HepG2 (cell line): ENCODE measurements around the gene COL27A1. TPM values are rescaled to one million over a fixed set of nuclear protein-coding genes. Genes with fewer than 3 reads are reported as not detected.

Experiments
- ARID2 ChIP-seq: sonication (generic); formaldehyde crosslinking; IDR thresholded peaks from 2 replicates; pipeline ENCODE4 v1.8.1; 2022; ENCODE audit warnings: mild to moderate bottlenecking, missing genetic modification reagents, borderline replicate concordance
- ATF3 ChIP-seq: sonication (generic); formaldehyde crosslinking; IDR thresholded peaks from 2 replicates; pipeline ENCODE4 v1.4.0; 2020; ENCODE audit warnings: missing genetic modification reagents
- DRAP1 ChIP-seq: IDR thresholded peaks from 2 replicates; pipeline ENCODE4 v1.6.1; 2016; ENCODE audit warnings: missing genetic modification reagents, missing compliant biosample characterization
- FOSL1 ChIP-seq: sonication (generic); formaldehyde crosslinking; IDR thresholded peaks from 2 replicates; pipeline ENCODE4 v1.9.0; 2021; ENCODE audit warnings: missing genetic modification reagents, borderline replicate concordance
- HNRNPH1 ChIP-seq: fragments of 200-400 bp; formaldehyde crosslinking; optimal IDR thresholded peaks from 2 replicates; pipeline ENCODE3; 2017; ENCODE audit warnings: mild to moderate bottlenecking, low read depth, low read length
- IKZF1 ChIP-seq: fragments of 450-650 bp; IDR thresholded peaks from 2 replicates; pipeline ENCODE4 v1.7.1; 2016
- JARID2 ChIP-seq: sonication (generic); formaldehyde crosslinking; IDR thresholded peaks from 2 replicates; pipeline ENCODE4 v1.8.1; 2023; ENCODE audit warnings: missing genetic modification reagents, inconsistent platforms; ENCODE audit not compliant: insufficient replicate concordance
- MLX ChIP-seq: IDR thresholded peaks from 2 replicates; pipeline ENCODE4 v1.6.1; 2016
- NFE2L2 ChIP-seq: fragments of 150-350 bp; IDR thresholded peaks from 2 replicates; pipeline ENCODE4 v1.6.1; 2014; ENCODE audit warnings: low read length
- PHF21A ChIP-seq: sonication (generic); formaldehyde crosslinking; IDR thresholded peaks from 2 replicates; pipeline ENCODE4 v1.5.0; 2020; ENCODE audit warnings: mild to moderate bottlenecking, missing genetic modification reagents
- PITX1 ChIP-seq: sonication (generic); formaldehyde crosslinking; IDR thresholded peaks from 2 replicates; pipeline ENCODE4 v1.5.1; 2020; ENCODE audit warnings: mild to moderate bottlenecking, missing genetic modification reagents
- REXO4 ChIP-seq: sonication (generic); formaldehyde crosslinking; IDR thresholded peaks from 2 replicates; pipeline ENCODE4 v1.8.0; 2022; ENCODE audit warnings: missing genetic modification reagents, mild to moderate bottlenecking, borderline replicate concordance
- SRSF4 ChIP-seq: fragments of 200-400 bp; formaldehyde crosslinking; IDR thresholded peaks from one replicate; pipeline ENCODE4 v1.6.1; 2018; ENCODE audit warnings: mild to moderate bottlenecking, low read depth, low read length, moderate library complexity; ENCODE audit not compliant: poor library complexity, severe bottlenecking
- TCF7 ChIP-seq: sonication (generic); IDR thresholded peaks from 2 replicates; pipeline ENCODE4 v1.6.1; 2016; ENCODE audit warnings: antibody characterized with exemption, low read depth
- TEAD3 ChIP-seq: optimal IDR thresholded peaks from 2 replicates; pipeline ENCODE3; 2016; ENCODE audit warnings: borderline replicate concordance
- ZFP1 ChIP-seq: IDR thresholded peaks from 2 replicates; pipeline ENCODE4 v1.6.1; 2016
- ZMYM3 ChIP-seq: sonication (generic); formaldehyde crosslinking; IDR thresholded peaks from 2 replicates; pipeline ENCODE4 v1.5.1; 2020; ENCODE audit warnings: mild to moderate bottlenecking, missing genetic modification reagents
- ZNF207 ChIP-seq: fragments of 450-650 bp; IDR thresholded peaks from 2 replicates; pipeline ENCODE4 v1.6.1; 2016; ENCODE audit warnings: antibody characterized with exemption, borderline replicate concordance
- ZNF230 ChIP-seq: sonication (generic); formaldehyde crosslinking; IDR thresholded peaks from 2 replicates; pipeline ENCODE4 v1.4.0; 2020; ENCODE audit warnings: mild to moderate bottlenecking, missing genetic modification reagents
- ZNF34 ChIP-seq: sonication (generic); formaldehyde crosslinking; IDR thresholded peaks from 2 replicates; pipeline ENCODE4 v1.4.0; 2020; ENCODE audit warnings: mild to moderate bottlenecking, missing genetic modification reagents, borderline replicate concordance
- ZNF350 ChIP-seq: sonication (generic); formaldehyde crosslinking; IDR thresholded peaks from 2 replicates; pipeline ENCODE4 v1.4.0; 2020; ENCODE audit warnings: mild to moderate bottlenecking, low read depth, missing genetic modification reagents, borderline replicate concordance
- ZNF570 ChIP-seq: sonication (generic); formaldehyde crosslinking; IDR thresholded peaks from 2 replicates; pipeline ENCODE4 v1.4.0; 2020; ENCODE audit warnings: mild to moderate bottlenecking, missing genetic modification reagents, borderline replicate concordance
- ZNF670 ChIP-seq: sonication (generic); formaldehyde crosslinking; IDR thresholded peaks from 2 replicates; pipeline ENCODE4 v1.8.0; 2022; ENCODE audit warnings: mild to moderate bottlenecking, missing genetic modification reagents, borderline replicate concordance
- ZNF747 ChIP-seq: sonication (generic); formaldehyde crosslinking; IDR thresholded peaks from 2 replicates; pipeline ENCODE4 v1.8.1; 2023; ENCODE audit warnings: missing genetic modification reagents, mild to moderate bottlenecking, borderline replicate concordance
- polyA plus RNA-seq, 8 experiments: library from polyadenylated mRNA; depleted of rRNA in 3 of 8; stranded (reverse) in 7 of 8; unstranded in 1 of 8; fragments of >200 nt; fragmentation: Illumina TruSeq in 4 of 8; extraction: Trizol in 4 of 8; gene quantifications; 2 replicates each; pipeline versions ENCODE4 v1.2.1 to v1.2.3, GENCODE V29; 2011 to 2016; ENCODE audit warnings: low read depth in 4 of 8, missing spikeins in 1 of 8, mixed read lengths in 1 of 8; ENCODE audit not compliant: insufficient read depth in 1 of 8
- total RNA-seq, 5 experiments: library from RNA; depleted of rRNA; stranded (reverse); fragments of >200 nt; fragmentation: Illumina TruSeq; extraction: Trizol; gene quantifications; 2 replicates each; pipeline ENCODE4 v1.2.3, GENCODE V29; 2016; ENCODE audit warnings: low read depth in 1 of 5
- TF ChIP-seq, protein P1 (sequence below): IDR thresholded peaks from 2 replicates; pipeline ENCODE4 v1.6.1; 2016; ENCODE audit warnings: mild to moderate bottlenecking
- TF ChIP-seq, protein P2 (sequence below): sonication (generic); formaldehyde crosslinking; IDR thresholded peaks from 2 replicates; pipeline ENCODE4 v1.4.0; 2020; ENCODE audit warnings: mild to moderate bottlenecking, missing genetic modification reagents

Gene COL27A1
- total and polyA plus RNA-seq, 2 of the 13 experiments (the other 11 are each of a cell fraction or from before 2014, with no cell fraction given): 71.3 to 89.1 TPM

DNA sequence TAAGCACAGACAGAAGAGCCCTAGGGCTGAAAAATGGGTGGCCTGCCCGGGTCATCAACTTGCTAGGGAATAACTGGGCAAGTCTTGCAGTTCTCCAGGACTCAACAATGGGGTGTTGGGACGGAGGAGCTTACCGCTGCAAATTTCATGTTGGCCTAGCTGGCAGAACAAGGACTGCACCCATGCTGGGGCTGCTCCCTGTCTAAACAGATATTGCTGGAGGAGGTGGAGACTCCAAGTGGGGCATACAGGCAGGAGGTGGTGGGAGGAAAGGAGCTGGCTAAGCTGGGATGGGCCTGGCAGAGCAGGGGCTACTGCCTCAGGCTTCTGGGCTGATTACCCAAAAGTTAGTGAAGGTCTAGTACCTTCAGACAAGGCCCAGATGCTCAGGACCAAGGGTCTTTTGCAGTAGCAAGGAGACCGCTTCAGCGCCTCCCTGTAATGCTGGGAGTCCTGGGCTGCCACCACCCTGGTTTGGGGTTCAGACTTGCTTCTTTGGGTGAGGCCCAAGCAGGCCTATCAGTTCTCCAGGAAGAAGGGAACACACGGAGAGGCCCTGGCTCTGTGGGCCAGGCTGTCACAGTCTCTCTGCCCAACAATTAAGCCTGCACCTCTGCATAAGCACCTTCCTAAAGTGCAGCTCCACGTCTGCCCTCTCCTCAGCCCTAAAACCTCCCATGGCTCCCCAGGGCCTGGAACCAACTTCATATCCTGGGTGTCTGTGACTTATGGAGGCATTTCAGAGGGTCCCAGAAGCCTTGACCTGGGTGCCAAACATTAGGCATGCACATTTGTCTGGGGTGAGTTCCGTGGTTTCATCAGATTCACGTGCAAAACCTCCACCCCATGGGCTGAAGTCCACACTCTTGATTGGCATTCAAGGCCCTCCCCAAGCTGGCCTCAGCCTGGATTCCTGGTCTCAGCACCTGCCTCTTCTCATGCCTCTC is 32.0 kb upstream of the COL27A1 start (continued):
- TF ChIP-seq MLX (CRISPR knock-in tag) (peak; percentile 90), HNRNPH1 (no peak), ZNF670 (no peak), PITX1 (CRISPR knock-in tag) (peak; percentile 59), ZNF747 (no peak), NFE2L2 (no peak), PHF21A (CRISPR knock-in tag) (0 out of 2 replicates have a peak, but pooled peaks have one; percentile 39), ZNF207 (no peak), ZFP1 (CRISPR knock-in tag) (no peak), ZNF230 (CRISPR knock-in tag) (no peak), ZNF350 (CRISPR knock-in tag) (peak; percentile 52), FOSL1 (no peak), ZMYM3 (CRISPR knock-in tag) (peak; percentile 96), JARID2 (CRISPR knock-in tag) (no peak), ZNF570 (no peak), SRSF4 (no peak), DRAP1 (CRISPR knock-in tag) (no peak), ARID2 (CRISPR knock-in tag) (no peak), TCF7 (no peak), ATF3 (peak; percentile 62; the same call in 1 of the 2 replicates), TEAD3 (CRISPR knock-in tag) (peak; percentile 71), IKZF1 (no peak), REXO4 (no peak), ZNF34 (CRISPR knock-in tag) (no peak)
- TF ChIP-seq, protein P1, sequence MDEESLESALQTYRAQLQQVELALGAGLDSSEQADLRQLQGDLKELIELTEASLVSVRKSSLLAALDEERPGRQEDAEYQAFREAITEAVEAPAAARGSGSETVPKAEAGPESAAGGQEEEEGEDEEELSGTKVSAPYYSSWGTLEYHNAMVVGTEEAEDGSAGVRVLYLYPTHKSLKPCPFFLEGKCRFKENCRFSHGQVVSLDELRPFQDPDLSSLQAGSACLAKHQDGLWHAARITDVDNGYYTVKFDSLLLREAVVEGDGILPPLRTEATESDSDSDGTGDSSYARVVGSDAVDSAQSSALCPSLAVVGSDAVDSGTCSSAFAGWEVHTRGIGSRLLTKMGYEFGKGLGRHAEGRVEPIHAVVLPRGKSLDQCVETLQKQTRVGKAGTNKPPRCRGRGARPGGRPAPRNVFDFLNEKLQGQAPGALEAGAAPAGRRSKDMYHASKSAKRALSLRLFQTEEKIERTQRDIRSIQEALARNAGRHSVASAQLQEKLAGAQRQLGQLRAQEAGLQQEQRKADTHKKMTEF (CRISPR knock-in tag): peak; percentile 39; the same call in 1 of the 2 replicates
- TF ChIP-seq, protein P2, sequence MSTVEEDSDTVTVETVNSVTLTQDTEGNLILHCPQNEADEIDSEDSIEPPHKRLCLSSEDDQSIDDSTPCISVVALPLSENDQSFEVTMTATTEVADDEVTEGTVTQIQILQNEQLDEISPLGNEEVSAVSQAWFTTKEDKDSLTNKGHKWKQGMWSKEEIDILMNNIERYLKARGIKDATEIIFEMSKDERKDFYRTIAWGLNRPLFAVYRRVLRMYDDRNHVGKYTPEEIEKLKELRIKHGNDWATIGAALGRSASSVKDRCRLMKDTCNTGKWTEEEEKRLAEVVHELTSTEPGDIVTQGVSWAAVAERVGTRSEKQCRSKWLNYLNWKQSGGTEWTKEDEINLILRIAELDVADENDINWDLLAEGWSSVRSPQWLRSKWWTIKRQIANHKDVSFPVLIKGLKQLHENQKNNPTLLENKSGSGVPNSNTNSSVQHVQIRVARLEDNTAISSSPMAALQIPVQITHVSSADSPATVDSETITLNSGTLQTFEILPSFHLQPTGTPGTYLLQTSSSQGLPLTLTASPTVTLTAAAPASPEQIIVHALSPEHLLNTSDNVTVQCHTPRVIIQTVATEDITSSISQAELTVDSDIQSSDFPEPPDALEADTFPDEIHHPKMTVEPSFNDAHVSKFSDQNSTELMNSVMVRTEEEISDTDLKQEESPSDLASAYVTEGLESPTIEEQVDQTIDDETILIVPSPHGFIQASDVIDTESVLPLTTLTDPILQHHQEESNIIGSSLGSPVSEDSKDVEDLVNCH: no peak
